CD14-positive monocyte (primary cell): ENCODE results near the gene SETBP1. TPM values are rescaled to one million over a fixed set of nuclear protein-coding genes. Genes with fewer than 3 reads are reported as not detected.

Experiments used
- DNase-seq, 3 donors: peaks; one replicate each; pipeline ENCODE4 v3.0.0-alpha.2; 2011 to 2022
- H2AFZ ChIP-seq: 2 replicates; pipeline ENCODE4 v1.6.0; 2012; ENCODE audit warnings: mild to moderate bottlenecking, low read depth, low read length, inconsistent platforms; ENCODE audit not compliant: insufficient read depth, poor library complexity, severe bottlenecking
- H3K27ac ChIP-seq, 2 donors: 1 replicate in 1 of 2; 2 replicates in 1 of 2; pipeline ENCODE4 v1.5.1; 2012 to 2013; ENCODE audit warnings: low read length in 2 of 2, control low read depth in 1 of 2, inconsistent platforms in 1 of 2, low read depth in 1 of 2, mild to moderate bottlenecking in 1 of 2
- H3K27me3 ChIP-seq, 2 donors: one replicate each; pipeline versions ENCODE4 v1.6.0 to v1.6.1; 2011 to 2013; ENCODE audit warnings: low read length in 2 of 2; ENCODE audit not compliant: control insufficient read depth in 2 of 2, insufficient read depth in 2 of 2
- H3K36me3 ChIP-seq, 2 donors: replicated peaks in 1 of 2; 1 replicate in 1 of 2; 2 replicates in 1 of 2; pipeline versions ENCODE4 v1.5.1 to v1.6.1; 2012 to 2013; ENCODE audit warnings: low read length in 2 of 2, control low read depth in 1 of 2, inconsistent platforms in 1 of 2, mild to moderate bottlenecking in 1 of 2; ENCODE audit not compliant: insufficient read depth in 2 of 2, control insufficient read depth in 1 of 2
- H3K4me1 ChIP-seq, 2 donors: 1 replicate in 1 of 2; 2 replicates in 1 of 2; pipeline versions ENCODE4 v1.5.1 to v1.6.1; 2012 to 2013; ENCODE audit warnings: low read length in 2 of 2, control low read depth in 1 of 2, inconsistent platforms in 1 of 2, mild to moderate bottlenecking in 1 of 2, moderate library complexity in 1 of 2; ENCODE audit not compliant: insufficient read depth in 2 of 2, control insufficient read depth in 1 of 2
- H3K4me2 ChIP-seq: replicated peaks from 2 replicates; pipeline ENCODE3; 2012; ENCODE audit warnings: low read length, moderate library complexity, mild to moderate bottlenecking; ENCODE audit not compliant: poor library complexity, severe bottlenecking; ENCODE audit errors: extremely low read depth
- H3K4me3 ChIP-seq, 3 experiments: fragments of 200-600 bp in 1 of 3; sonication (generic) in 1 of 3; replicated peaks in 1 of 3; 1 replicate in 2 of 3; 2 replicates in 1 of 3; pipeline ENCODE4 v1.5.1; 2011 to 2013; ENCODE audit warnings: low read length in 3 of 3, mild to moderate bottlenecking in 3 of 3, control low read depth in 2 of 3, low read depth in 2 of 3, inconsistent platforms in 1 of 3, moderate library complexity in 1 of 3
- H3K79me2 ChIP-seq: 2 replicates; pipeline ENCODE4 v1.6.0; 2012; ENCODE audit warnings: mild to moderate bottlenecking, control low read depth, inconsistent platforms, low read length, moderate library complexity; ENCODE audit not compliant: insufficient read depth
- H3K9ac ChIP-seq: 2 replicates; pipeline ENCODE4 v1.6.0; 2017; ENCODE audit warnings: low read length, mild to moderate bottlenecking; ENCODE audit not compliant: insufficient read depth, poor library complexity, severe bottlenecking
- H3K9me3 ChIP-seq, 2 donors: replicated peaks in 1 of 2; 1 replicate in 1 of 2; 2 replicates in 1 of 2; pipeline versions ENCODE4 v1.5.1 to v1.6.1; 2012 to 2013; ENCODE audit warnings: low read length in 2 of 2, control low read depth in 1 of 2; ENCODE audit not compliant: control insufficient read depth in 1 of 2, insufficient read depth in 1 of 2
- H4K20me1 ChIP-seq: 2 replicates; pipeline ENCODE4 v1.6.0; 2012; ENCODE audit warnings: mild to moderate bottlenecking, low read length, control low read depth, moderate library complexity; ENCODE audit not compliant: insufficient read depth
- H3K27ac Mint-ChIP-seq, 7 donors: one replicate each; pipeline ENCODE4 v1.8.0; 2020; ENCODE audit warnings: mild to moderate bottlenecking in 7 of 7, mixed read lengths in 7 of 7, moderate library complexity in 6 of 7, inconsistent platforms in 2 of 7
- H3K27me3 Mint-ChIP-seq, 3 donors: one replicate each; pipeline ENCODE4 v1.8.0; 2021 to 2022; ENCODE audit warnings: low read depth in 3 of 3, mild to moderate bottlenecking in 3 of 3, mixed read lengths in 3 of 3, moderate library complexity in 3 of 3, inconsistent platforms in 1 of 3
- H3K36me3 Mint-ChIP-seq, 2 donors: one replicate each; pipeline ENCODE4 v1.8.0; 2020; ENCODE audit warnings: mixed read lengths in 2 of 2, inconsistent platforms in 1 of 2, mild to moderate bottlenecking in 1 of 2
- H3K4me1 Mint-ChIP-seq: one replicate; pipeline ENCODE4 v1.8.0; 2020; ENCODE audit warnings: mild to moderate bottlenecking, mixed read lengths
- H3K4me3 Mint-ChIP-seq, 2 donors: one replicate each; pipeline ENCODE4 v1.8.0; 2020; ENCODE audit warnings: mild to moderate bottlenecking in 2 of 2, mixed read lengths in 2 of 2, moderate library complexity in 1 of 2
- H3K9me3 Mint-ChIP-seq, 7 donors: one replicate each; pipeline ENCODE4 v1.8.0; 2020 to 2022; ENCODE audit warnings: mixed read lengths in 7 of 7, mild to moderate bottlenecking in 6 of 7, moderate library complexity in 6 of 7, inconsistent platforms in 2 of 7
- CTCF ChIP-seq: fragments of 200-600 bp; IDR thresholded peaks from one replicate; pipeline ENCODE4 v1.8.0; 2022; ENCODE audit warnings: antibody characterized with exemption, mild to moderate bottlenecking
- WGBS: methylation state at CpG from one replicate; pipeline ENCODE4 v1.1.5; 2013; ENCODE audit warnings: missing lambda C conversion rate; ENCODE audit not compliant: insufficient coverage; 5-methylcytosine and 5-hydroxymethylcytosine counted together
- intact Hi-C, 2 donors: fragments of 100-400 bp; cut with micrococcal nuclease; formaldehyde crosslinking; loops; one replicate each; pipeline versions ENCODE4 v1.15.0 to v1.15.1; 2023
- polyA plus RNA-seq, 3 donors: library from polyadenylated mRNA; depleted of rRNA in 1 of 3; unstranded in 2 of 3; stranded (reverse) in 1 of 3; fragments of 300-500 nt in 2 of 3; fragments of >200 nt in 1 of 3; fragmentation: Illumina TruSeq in 2 of 3; gene quantifications; 1 replicate in 2 of 3; 2 replicates in 1 of 3; pipeline ENCODE4 v1.2.3, GENCODE V29; 2012 to 2021

SETBP1 gene
- polyA plus RNA-seq, 3 donors, result 0.01 to 1.2 TPM; not detected in 1

- Histone ChIP-seq H2AFZ (no peak overlapping the region), H3K79me2 (no peaks in the 10 kb centered on the region), H3K4me1 (no peaks in the 10 kb centered on the region), H3K4me3 (no peak overlapping the region), H3K4me2 (no peak overlapping the region), H3K9ac (no peak overlapping the region), H3K27ac (no peak overlapping the region), H4K20me1 (no peaks in the 10 kb centered on the region), H3K36me3 (no peaks in the 10 kb centered on the region), H3K9me3 (peaks cover 0 to under 1% of the 10 kb centered on the region in 2 donors), H3K27me3 (peaks cover 84 to 98% of the 10 kb centered on the region in 2 donors)
- Mint-ChIP-seq H3K4me3 (peak overlapping the region in 1 of 2 donors; percentile 27), H3K27ac (no peak overlapping the region), H3K9me3 (peaks cover 0 to 12% (median 3%) of the 10 kb centered on the region in 7 donors), H3K4me1 (peaks cover 7% of the 10 kb centered on the region), H3K27me3 (peaks cover 88 to 98% (median 92%) of the 10 kb centered on the region in 3 donors), H3K36me3 (peaks cover 0 to 2% of the 10 kb centered on the region in 2 donors)
- no peak for DNase-seq
- intact Hi-C loops, result no loop called here
- no peak for TF ChIP-seq CTCF
- no CpG with 5 or more reads among the region's 1 CpG for WGBS
Observed at GRCh38 chr18:44747157-44747556, 66.5 kb downstream of the SETBP1 start.

- Histone ChIP-seq H3K4me2 (no peak overlapping the region), H2AFZ (no peak overlapping the region), H3K27me3 (peaks cover 79 to 98% of the 10 kb centered on the region in 2 donors), H3K9ac (no peak overlapping the region), H3K4me3 (no peak overlapping the region), H4K20me1 (no peaks in the 10 kb centered on the region), H3K27ac (no peak overlapping the region), H3K4me1 (no peaks in the 10 kb centered on the region), H3K36me3 (no peaks in the 10 kb centered on the region), H3K9me3 (no peaks in the 10 kb centered on the region), H3K79me2 (no peaks in the 10 kb centered on the region)
- intact Hi-C loops, result no loop called here
- no peak for TF ChIP-seq CTCF
- 87% methylated on average over 4 of the region's 5 CpGs for WGBS
- peaks cover 0 to 12% (median 3%) of the 10 kb centered on the region in 7 donors for H3K9me3 Mint-ChIP-seq
- peaks cover 83 to 94% (median 86%) of the 10 kb centered on the region in 3 donors for H3K27me3 Mint-ChIP-seq
- no peak overlapping the region for H3K27ac Mint-ChIP-seq
- peak overlapping the region in 1 of 2 donors; percentile 68 for H3K4me3 Mint-ChIP-seq
- peaks cover 6% of the 10 kb centered on the region for H3K4me1 Mint-ChIP-seq
- H3K36me3 Mint-ChIP-seq, result peaks cover 0 to 7% of the 10 kb centered on the region in 2 donors
- DNase-seq, result no peak
Observed at GRCh38 chr18:44748582-44748981, 67.9 kb downstream of the SETBP1 start.
